ENCODE measurements around the gene CDH4.

Gene CDH4

GRCh38 chr20:61291166-61291829, 39.2 kb downstream of the CDH4 start:
- POLR2A ChIA-PET, result no interaction called here
- no peak for TF ChIP-seq CTCF (IDR thresholded peaks at IDR 0.05; ENCODE audit: control extremely low read depth, extremely low read depth, low read depth, missing control alignments)
- CTCF ChIA-PET, result no interaction called here
- no peak for DNase-seq (ENCODE audit: extremely low spot score)

DNA sequence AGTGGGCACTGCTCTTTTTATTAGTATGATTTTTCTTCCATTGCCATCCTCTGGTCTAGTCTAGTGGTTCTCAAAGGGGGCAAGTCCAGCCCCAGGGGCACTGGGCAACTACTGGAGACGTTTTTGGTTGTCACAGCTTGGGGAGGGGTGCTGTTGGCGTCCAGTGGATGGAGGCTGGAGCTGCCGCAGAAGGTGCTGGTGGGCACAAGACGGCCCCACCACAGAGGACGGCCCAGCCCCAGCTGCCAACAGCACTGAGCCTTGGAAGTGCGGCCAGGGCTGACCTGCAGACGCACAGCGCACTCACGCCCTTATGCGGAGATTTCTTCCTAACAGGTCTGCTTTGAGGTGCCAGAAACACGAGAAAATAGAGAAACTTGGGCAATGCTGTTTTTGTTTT, 40.3 kb downstream of the CDH4 start:
- TF ChIP-seq CTCF (IDR thresholded peaks at IDR 0.05; ENCODE audit: control extremely low read depth, extremely low read depth, low read depth, missing control alignments), result no peak
- no peak for DNase-seq (ENCODE audit: extremely low spot score)
- CTCF ChIA-PET, result no interaction called here
- POLR2A ChIA-PET, result no interaction called here

DNA sequence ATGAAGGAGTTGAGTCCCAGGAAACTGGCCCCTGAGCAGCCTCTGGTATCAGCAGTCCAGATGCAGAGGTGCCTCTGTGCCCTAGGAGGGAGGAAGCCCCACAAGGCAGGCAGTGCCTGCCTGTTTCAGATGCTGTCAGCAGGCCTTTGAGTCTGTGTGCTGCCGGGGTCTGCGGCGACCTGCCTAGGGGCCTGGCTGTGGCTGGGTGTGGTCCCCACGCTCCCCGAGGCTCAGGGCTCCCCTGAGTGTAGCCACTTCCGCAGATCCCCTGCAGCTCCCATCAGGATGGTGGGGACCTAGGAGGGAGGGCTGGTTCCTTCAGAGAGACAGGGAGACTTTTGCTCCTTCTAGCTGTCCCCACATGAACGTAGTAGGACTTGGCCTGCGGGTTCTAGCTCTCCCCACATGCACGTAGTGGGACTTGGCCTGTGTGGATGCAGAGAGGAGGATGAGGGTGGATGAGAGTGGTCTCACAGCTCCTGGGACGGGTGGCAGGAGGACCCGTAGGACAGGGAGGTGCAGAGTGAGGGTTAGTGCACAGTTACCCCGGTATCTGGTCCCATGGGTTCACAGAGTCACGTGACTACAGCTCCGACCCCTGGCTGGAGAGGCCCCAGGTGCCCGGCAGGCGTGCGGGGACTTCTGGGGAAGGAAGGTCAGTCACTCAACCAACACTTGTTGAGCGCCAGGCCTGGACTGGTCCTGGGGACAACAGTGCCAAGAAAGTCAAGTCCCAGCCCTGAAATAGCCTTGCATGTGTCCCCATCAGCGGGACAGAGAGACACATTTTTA, 41.0 kb downstream of the CDH4 start:
- ChIA-PET CTCF (no interaction called here), POLR2A (no interaction called here)
- DNase-seq (ENCODE audit: extremely low spot score), result no peak
- TF ChIP-seq CTCF (IDR thresholded peaks at IDR 0.05; ENCODE audit: control extremely low read depth, extremely low read depth, low read depth, missing control alignments), result no peak

DNA sequence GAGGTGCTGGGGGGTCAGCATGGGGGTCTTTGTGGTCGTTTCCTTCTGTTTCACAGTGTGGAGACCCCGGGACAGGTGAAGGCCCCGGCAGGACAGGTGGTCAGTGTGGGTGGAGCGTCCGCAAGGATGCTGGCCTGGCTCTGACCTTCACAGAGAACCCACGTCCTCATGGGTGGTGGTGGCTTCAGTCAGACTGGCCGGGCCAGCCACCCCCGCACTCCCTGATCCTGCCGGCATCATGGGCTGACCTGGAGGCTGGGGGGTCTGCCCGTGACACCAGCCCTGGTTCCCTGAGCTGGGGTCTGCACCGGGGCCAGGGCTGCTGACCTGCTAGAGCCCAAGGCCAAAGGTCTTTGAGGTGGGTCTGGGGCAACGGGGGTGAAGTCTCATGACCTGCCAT, 41.9 kb downstream of the CDH4 start:
- no peak for DNase-seq (ENCODE audit: extremely low spot score)
- TF ChIP-seq CTCF (IDR thresholded peaks at IDR 0.05; ENCODE audit: control extremely low read depth, extremely low read depth, low read depth, missing control alignments), result no peak
- ChIA-PET POLR2A (no interaction called here), CTCF (no interaction called here)

GRCh38 chr20:61295249-61295648, 43.2 kb downstream of the CDH4 start:
- no peak for DNase-seq (ENCODE audit: extremely low spot score)
- no peak for TF ChIP-seq CTCF (IDR thresholded peaks at IDR 0.05; ENCODE audit: control extremely low read depth, extremely low read depth, low read depth, missing control alignments)
- ChIA-PET CTCF (no interaction called here), POLR2A (no interaction called here)

GRCh38 chr20:61295682-61296628, 43.9 kb downstream of the CDH4 start:
- ChIA-PET CTCF (no interaction called here), POLR2A (no interaction called here)
- no peak for DNase-seq (ENCODE audit: extremely low spot score)
- no peak for TF ChIP-seq CTCF (IDR thresholded peaks at IDR 0.05; ENCODE audit: control extremely low read depth, extremely low read depth, low read depth, missing control alignments)
